HG03442 (cell line): Measurements from ENCODE around the gene NAGPA.
"Not testable (repeated sequence)": the region's sequence is repeated elsewhere in the genome, so short reads cannot be mapped to it uniquely, and the experiment has no call there.

Source experiments
- ATAC-seq: cut with Tn5 transposase; IDR thresholded peaks from one replicate; pipeline ENCODE4 v1.9.1; 2021; ENCODE audit warnings: mild to moderate bottlenecking, moderate library complexity; ENCODE audit not compliant: unreplicated experiment

NAGPA gene

GRCh38 chr16:5062051-5062450, 28.3 kb upstream of the NAGPA start:
- peak; percentile 78 for ATAC-seq

DNA sequence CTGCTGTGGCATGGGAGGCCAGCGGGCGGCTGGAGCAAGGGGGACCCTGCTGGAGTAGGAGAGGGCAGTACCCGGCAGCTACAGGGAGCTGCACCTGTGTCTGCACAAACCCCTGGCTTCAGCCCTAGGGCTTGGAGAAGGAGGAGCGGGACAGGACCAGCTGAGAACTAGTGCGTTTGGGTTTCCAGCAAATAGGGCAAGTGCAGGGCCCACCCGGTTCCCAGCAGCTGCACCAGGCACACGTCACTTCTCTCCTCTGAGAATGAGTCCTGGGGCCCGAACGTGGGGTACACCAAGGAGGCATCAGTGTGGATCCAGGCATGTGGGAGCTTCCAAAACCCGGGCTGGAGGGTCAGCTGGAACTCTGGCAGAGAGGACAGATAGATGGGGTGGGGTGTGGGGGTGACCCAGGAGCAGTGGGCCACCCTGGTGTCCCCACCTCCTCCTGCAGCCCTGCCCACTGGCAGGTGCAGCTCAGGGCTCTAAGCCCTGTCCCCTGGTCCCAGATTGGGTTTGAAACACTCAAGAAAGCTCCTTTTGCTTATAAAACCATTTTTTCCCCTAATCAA, 26.4 kb upstream of the NAGPA start:
- no peak for ATAC-seq

DNA sequence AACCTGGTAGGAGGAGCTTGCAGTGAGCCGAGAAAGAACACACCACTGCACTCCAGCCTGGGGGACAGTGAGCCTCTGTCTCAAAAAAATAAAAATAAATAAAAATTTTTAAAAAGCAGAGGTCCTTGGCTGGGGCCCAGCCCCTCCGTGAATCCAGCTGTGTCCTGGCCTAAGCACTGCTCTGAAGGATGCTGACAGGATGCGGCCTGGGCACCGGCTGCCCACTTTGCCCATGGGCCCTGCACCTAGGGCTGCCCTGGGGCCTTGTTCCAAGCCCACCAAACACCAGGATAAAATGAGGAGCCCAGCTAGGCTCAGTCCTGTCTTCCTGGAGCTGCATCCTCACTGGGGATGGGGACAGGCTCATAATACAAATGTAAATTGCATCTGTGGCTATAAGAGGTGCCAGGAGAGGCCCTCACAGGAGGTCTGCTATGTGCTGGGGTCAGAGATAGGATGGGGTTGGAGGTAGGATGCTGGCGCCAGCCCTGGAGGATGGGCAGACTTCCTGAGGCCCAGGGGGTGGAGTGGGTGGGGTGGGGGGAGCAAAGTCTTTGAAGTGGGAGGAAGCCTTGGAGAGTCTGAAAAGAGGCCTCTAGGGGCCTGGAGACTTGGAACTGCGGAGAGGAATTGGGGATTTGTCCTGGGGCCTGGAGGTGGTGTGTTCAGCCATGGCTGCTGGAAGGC, 25.8 kb upstream of the NAGPA start:
- no peak for ATAC-seq

DNA sequence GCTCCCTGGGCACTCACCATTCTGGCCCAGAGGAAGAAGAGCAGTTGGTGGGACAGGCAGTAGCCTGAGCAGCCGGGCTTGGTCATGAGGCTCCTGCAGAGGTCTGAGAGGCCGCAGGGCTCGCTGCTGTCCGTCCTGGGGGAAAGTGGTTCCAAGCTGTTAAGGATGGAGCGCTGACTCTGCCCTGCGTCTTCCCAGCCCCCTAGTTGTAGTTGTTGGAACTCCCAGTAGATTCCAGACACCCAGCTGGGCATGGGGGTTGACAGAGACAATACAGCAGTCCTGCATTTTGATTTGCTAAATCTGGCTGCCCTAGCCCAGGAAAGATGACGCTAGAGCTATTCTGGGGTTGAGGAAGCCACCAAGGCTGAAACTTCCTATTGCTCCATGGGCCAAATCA, 24.7 kb upstream of the NAGPA start:
- no peak for ATAC-seq

GRCh38 chr16:5056352-5056751, 22.6 kb upstream of the NAGPA start:
- no peak for ATAC-seq

GRCh38 chr16:5054876-5055865, 21.4 kb upstream of the NAGPA start:
- ATAC-seq = no peak

DNA sequence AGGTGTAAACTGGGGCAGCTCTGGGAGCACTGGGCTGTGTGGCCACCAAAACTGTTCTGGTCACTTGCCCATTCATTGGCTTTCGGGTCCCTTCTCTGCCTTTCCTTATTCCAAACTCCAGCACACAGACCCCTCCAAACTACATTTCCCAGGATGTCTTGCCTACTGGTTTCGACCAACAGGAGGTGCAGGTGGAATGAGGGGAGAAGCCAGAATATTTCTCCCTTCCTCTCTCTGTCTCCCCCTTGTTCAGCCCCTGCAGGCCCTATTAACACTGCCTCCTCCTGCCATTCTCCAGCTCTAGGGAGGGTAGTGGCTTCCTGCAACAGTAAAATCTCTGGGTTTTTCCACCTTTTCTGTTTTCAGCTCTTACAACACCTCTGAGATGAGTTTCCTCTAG, 13.2 kb upstream of the NAGPA start:
- no peak for ATAC-seq

DNA sequence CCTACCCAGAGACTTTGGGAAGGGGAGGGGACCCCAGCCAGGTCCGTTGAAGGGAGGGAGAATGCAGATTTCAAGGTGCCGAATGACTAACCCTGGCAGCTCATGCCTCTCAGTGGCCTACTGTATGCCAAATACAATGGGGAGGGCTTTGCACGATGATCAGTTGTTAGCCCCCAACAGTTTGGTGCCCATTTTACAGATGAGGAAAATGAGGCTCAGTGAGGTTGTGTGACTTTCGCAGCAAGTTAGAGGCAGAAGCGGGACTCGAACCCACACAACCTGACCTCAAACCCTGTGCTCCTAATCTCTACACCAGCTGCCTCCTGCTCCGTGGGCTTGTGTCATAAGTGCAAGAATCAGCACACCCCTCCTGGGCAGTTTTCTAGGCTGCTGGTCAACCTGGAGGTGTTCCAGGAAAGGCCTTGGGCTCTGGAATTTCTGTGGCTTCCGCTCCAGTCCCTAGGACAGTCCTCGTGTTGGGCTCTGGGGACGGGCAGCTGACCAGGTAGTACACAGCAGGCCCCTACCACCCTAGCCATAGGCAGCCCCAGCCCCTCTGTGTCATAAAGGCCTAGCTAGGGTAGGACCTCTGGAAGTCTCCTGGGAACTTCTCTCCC, 11.9 kb upstream of the NAGPA start:
- no peak for ATAC-seq

GRCh38 chr16:5044581-5044980, 10.8 kb upstream of the NAGPA start:
- ATAC-seq = not testable (repeated sequence)

DNA sequence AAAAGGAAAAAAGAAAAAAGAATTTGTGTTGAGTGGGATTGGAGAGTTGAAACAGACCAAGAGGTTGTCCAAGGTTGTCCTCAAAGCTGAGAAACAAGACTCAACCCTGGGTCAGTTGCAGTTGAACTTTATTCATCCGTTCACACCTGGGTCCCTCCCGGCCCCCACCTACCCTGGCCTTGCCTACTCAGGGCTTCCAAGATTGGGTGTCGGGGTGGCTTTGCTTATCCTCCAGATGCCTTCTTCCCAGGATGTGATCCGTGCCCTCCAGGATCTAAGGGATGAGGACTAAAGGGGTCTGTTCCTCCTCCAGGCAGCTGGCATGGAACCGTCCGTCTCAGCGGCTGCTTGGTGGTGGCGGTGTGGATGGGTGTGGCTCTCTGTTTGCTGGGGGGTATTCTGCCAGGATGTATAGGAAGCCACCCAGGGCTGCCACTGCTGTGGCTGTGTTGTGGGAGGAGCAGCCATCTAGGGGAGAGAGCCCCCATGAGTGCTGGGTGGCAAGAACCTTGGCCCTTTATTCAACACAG, 10.3 kb upstream of the NAGPA start:
- no peak for ATAC-seq

GRCh38 chr16:5042574-5043171, 8.9 kb upstream of the NAGPA start:
- no peak for ATAC-seq

DNA sequence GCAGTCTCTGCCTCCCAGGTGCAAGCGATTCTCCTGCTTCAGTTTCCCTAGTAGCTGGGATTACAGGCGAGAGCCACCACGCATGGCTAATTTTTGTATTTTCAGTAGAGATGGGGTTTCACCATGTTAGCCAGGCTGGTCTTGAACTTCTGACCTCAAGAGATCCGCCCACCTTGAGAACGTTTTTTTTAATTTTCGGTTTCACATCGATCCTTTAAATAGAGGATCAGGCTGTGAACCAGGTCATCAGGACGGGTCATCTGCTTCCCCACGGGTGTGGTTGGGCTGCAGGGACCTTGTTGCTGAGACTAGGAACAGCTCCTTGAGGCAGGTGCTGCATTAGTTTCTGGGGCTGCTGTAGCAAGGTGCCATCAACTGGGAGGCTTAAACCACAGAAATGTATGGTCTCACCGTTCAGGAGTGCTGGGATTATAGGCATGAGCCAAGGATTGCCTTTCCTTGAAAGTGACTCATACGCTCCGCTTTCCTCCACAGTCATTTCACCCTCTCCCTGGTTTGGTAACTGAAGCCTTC, 7.9 kb upstream of the NAGPA start:
- peak; percentile 74 for ATAC-seq

- no peak for ATAC-seq
These were observed 6.7 kb upstream of the NAGPA start for GRCh38 chr16:5040451-5040850.

DNA sequence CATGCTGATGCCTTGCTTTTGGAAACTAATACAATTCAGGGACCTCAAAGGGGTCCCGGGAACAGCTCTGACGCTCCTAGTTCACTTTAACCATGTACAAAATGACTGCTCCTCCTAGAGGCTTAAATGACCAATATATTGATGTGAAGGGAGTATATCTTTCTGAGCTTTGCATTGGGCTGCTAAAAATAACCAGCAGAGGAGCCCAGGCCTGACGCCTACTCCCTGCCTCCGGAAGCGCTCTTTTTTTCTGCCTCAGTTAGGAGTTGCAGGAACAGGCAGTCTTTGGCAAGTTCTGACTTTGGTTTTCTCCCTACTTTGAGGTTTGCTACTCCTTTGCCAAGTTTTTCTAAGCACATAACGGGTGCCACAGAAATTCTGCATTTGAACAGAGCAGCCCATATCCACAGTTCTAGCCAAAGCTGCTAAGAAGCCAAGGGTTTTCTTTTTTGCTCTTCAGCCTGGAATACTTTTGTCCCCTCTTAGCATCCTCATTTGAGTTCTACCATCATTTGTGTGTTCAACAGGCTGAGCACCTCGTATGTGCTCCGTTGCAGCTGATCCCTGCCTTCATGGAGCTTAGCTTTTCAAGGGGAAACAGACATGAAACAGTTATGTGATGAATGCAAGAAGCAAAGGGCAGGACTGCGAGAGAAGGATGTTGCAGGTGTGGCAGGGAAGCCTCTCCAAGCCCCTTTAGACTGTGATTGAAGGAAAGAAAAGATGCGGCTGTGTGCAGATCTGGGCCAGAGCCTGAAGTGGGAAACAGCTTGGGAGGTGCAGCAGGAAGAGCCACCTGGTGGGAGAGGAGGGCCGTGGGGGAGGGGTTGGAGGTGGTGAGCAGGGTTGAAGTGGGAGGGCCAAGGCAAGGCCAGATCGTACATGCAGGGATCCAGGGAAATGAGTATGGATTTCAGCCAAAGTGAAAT, 2.8 kb upstream of the NAGPA start:
- ATAC-seq = no peak

GRCh38 chr16:5035909-5036227, 2.1 kb upstream of the NAGPA start:
- no peak for ATAC-seq

GRCh38 chr16:5034167-5034523, 410 bp upstream of the NAGPA start:
- ATAC-seq = no peak

GRCh38 chr16:5032748-5033167, 977 bp downstream of the NAGPA start:
- ATAC-seq = no peak

- no peak for ATAC-seq
These were observed 2.1 kb downstream of the NAGPA start for GRCh38 chr16:5031601-5032000.

GRCh38 chr16:5030251-5030870, 3.4 kb downstream of the NAGPA start:
- no peak for ATAC-seq
